HG02943 (cell line): Measurements from ENCODE around the gene ENKUR.
"Not testable (repeated sequence)": the region's sequence is repeated elsewhere in the genome, so short reads cannot be mapped to it uniquely, and the experiment has no call there.

Experiments used
- ATAC-seq: cut with Tn5 transposase; IDR thresholded peaks from one replicate; pipeline ENCODE4 v1.9.1; 2021; ENCODE audit warnings: mild to moderate bottlenecking, low read depth, moderate library complexity; ENCODE audit not compliant: unreplicated experiment

The ENKUR gene

GRCh38 chr10:25024528-25024927, 8.6 kb upstream of the ENKUR start:
- ATAC-seq: no peak

DNA sequence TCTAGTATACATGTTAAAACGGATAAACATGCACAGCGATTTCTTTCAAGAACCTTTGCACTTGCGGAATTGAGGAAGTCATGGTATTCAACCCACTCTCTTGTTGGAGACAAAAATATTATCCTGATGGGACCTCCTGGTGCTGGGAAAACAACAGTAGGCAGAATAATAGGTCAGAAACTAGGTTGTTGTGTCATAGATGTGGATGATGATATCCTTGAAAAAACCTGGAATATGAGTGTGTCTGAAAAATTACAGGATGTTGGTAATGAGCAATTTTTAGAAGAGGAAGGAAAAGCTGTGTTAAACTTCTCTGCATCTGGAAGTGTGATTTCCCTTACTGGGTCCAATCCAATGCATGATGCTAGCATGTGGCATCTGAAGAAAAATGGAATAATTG, 7.3 kb upstream of the ENKUR start:
- ATAC-seq: no peak

- ATAC-seq: no peak
Measured at GRCh38 chr10:25018703-25019102, 2.7 kb upstream of the ENKUR start.

GRCh38 chr10:25017661-25018060, 1.7 kb upstream of the ENKUR start:
- no peak for ATAC-seq

GRCh38 chr10:25017154-25017590, 1.2 kb upstream of the ENKUR start:
- ATAC-seq: peak; percentile 2

DNA sequence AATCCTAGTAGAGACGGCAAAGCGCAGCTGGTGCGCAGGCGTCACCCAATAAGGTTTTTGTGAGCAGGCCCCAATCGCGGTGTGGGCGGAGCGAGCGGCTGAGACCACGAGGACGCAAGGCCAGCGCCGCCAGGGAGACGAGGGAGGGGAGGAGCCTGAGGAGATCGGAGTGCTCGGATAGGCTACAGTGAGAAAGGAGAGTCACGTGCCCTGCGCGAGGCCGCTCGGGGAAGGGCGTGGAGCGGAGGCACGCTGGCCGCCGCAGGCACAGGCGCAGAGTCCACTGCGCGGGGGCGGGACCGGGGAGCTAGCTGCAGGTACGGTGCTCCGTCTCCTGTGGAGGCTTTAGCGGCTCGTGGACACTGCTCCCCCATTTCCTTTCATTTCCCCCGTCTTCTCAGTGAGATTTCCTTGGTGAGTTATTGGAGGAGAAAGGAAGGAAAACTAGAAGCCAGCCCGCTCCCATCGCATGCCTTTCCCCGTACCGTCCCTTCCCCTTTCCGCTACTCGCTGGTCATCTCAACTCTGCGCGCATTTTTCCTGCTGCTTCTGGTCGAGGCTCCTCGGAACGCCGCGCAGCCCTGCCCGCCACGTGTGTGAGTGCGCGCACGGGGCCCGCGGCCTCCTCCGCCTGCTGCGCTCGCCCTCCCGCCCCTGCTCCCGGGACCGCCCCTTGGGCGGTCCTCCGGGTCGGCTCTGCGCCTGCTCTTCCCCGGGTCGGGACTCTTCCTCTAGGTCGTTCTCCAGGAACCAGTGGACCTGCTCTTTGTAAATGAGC, 607 bp upstream of the ENKUR start, which contains the start of gene THNSL1:
Gene THNSL1, plus strand, starts transcription at position 237 of the 778 bp plus-strand sequence. CDS start 6,612 bp downstream, outside the sequence.
- peak; percentile 99 for ATAC-seq

GRCh38 chr10:25014579-25014978, 1.4 kb downstream of the ENKUR start:
- ATAC-seq: no peak

DNA sequence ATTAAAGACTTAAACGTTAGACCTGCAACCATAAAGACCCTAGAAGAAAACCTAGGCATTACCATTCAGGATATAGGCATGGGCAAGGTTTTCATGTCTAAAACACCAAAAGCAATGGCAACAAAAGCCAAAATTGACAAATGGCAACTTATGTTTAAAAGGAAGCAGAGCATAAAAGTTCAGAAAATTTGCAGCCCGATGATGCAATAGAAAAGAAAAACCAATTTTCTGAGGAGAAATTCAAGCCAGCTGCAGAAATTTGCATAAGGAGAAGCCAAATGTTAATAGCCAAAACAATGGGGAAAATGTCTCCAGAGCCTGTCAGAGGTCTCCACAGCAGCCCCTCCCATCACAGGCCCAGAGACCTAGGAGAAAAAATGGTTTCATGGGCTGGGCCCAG, 4.4 kb downstream of the ENKUR start:
- ATAC-seq: not testable (repeated sequence)

DNA sequence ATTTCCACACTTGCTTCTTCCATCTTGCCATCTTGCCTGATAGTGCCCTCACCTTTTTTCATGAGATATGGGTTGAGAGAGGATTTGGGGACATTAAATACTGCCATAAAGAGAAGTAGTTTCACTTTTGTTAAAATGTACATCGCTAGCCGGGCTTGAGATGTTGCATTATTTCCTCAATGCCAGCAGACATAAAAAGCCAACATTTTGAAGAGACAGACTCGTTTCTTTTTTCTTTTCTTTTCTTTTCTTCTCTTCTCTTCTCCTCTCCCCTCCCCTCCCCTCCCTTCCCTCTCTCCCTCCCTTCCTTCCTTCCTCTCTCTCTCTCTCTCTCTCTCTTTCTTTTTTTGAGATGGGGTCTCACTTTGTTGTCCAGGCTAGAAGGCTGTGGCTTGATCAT, 17.9 kb downstream of the ENKUR start:
- no peak for ATAC-seq

DNA sequence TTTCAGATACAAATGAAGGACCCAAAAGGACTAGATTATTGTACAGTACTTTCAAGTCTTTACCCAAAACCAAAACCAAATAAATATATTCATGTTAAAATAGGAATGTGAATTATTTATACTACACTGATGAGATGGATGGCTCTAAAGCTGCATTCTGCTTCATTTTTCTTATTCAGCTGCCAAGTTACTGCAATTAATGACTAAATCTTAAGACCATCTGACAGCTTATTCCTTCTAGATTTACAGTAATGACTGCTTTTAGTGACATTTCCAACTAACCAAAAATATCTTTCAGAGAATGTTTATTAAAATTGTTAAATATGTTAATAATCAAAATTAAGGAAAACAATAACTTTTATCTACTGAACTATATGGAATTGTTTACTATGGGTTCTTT, 20.9 kb downstream of the ENKUR start:
- ATAC-seq: no peak

DNA sequence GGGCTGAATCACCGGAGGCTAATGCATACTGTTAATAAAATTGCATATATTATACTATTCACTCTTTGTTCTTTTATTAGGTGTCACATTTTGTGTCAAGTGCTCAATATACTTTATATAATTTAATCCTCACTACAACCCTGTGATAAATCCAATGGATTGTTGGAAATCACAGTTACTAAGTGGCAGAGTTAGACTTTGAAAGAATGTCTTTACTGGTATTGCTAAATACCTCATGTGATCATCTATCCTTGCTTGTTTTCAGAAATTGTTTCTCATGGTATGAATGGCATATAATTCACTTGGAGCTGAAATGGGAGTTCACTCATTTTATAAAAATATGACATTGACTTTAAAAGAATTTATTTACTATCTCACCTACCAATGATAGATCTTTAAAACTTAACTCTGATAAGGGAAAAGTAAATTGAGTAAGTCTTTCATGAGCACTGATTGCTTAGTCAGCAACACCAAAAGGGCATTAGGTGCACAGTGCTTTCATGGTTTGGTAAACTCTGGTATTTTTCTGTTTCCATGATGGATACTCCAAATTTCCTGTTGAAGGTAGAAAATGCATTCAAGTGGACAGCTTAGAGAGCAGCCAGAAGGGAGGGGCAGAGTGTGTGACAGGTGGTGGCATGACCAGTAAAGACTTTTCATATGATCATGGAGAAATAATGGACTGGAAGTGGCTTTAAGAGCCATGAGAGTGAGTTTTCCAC, 22.6 kb downstream of the ENKUR start:
- ATAC-seq: no peak

DNA sequence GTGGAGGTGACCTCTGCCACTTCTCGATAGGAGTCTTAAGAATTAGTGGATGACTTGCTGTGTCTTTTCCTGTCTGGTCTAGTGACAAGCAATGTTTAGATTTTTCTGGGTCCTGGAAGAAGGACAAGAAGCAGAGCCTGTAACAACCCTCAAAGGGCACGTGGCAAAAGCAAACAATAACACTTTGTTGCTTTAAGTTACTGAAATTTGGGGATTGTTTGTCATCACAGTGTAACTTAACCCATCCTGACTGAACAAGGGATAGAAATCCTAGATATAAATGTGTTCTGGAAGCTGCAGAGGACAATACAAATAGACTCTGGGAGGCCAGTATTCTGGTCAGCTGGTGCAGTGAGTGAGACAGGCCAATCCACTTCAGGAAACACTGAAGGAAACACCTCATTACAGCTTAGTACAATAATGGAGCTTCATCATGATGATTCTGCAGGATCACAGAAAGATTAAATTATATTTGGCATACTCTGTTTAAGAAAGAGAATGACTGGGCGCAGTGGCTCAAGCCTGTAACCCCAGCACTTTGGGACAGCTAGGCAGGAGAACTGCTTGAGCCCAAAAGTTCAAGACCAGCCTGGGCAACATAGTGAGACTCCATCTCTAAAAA, 23.3 kb downstream of the ENKUR start:
- ATAC-seq: no peak

- no peak for ATAC-seq
Measured at GRCh38 chr10:24991298-24991697, 24.7 kb downstream of the ENKUR start.

- no peak for ATAC-seq
Measured at GRCh38 chr10:24989867-24990266, 26.1 kb downstream of the ENKUR start.

DNA sequence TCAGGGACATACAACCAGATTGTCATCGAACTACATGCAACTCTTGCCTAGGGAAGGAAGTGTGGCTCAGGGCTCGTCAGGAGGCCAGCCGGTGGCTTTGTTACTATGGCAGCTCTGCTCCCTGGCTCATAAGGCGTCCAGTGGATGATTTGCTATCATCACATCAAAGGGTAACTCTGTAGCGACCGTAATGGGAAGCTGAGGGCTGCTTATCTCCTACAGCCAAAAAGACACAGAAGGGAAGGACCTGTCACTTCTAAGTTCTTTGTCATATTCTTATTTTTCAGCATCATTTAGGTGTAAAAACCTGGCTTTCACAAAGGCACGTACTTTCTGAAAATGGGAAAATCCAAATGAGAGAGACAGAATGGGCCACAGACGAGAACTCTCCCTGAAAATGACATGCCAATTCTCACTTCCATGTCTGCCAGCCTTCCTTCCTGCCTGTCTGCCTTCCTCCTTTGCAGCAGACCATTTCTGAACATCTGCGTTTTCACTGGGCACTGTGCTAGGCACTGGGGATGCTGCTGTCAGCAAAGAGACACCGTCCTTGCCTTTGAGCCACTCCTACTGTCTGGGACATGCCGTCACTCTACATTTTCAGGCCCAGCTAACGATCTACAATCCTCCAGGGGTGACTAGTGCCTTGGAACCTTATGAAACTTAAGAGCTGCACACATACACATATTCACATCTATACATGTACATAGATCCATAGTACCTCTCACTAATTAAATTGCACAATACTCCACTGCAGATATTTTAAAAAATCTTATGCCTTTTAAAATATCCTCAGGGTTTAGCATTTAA, 26.9 kb downstream of the ENKUR start:
- no peak for ATAC-seq

DNA sequence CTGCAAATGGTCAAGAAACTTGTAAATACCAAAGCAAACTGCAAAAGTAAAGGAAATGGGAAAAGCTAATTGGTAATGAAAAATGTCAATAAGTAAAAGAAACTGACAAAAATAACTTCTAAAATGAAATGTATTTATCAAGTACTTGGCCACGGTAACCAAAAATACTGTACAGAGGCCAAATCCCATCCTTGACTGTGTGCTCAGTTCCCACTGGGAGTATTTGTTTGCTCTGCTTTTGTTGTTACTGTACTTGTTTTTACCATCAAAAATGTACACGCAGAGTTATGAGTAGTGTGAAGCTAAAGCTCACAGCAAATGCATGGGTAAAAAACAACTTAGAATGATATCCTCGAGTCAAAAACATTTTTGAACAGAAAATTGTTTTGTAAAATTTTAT, 31.1 kb downstream of the ENKUR start:
- ATAC-seq: no peak

GRCh38 chr10:24983946-24984345, 32.0 kb downstream of the ENKUR start:
- no peak for ATAC-seq

DNA sequence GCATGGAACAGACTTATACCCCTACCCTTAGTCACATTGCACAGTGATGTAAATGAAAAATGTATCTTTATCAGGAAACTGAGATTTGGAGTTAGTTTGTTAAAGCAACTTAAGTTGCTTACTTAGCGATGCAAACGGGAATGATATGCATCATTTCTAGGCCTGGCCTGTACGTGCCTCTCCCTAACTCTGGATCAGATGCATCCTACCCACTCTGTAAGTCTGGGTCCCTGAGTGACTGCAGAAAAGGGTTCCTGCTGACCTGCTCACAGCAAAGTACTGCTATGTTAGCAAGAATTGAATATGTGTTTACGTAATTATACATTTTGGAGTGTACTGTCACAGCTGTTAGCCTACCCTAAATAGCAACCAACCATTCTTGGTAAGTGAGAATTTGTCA, 32.8 kb downstream of the ENKUR start:
- ATAC-seq: no peak

- no peak for ATAC-seq
Measured at GRCh38 chr10:24982319-24983112, 33.4 kb downstream of the ENKUR start.
